ENCODE results near the gene ZBTB16. TPM values are rescaled to one million over a fixed set of nuclear protein-coding genes. Genes with fewer than 3 reads are reported as not detected.

ZBTB16 gene
- total RNA-seq, 3 donors from 2014 or later: 236 to 358 (median 271) TPM

- Histone ChIP-seq H3K4me3 (no peak overlapping the region), H3K4me1 (no peaks in the 10 kb centered on the region), H3K9me3 (no peaks in the 10 kb centered on the region), H3K27ac (no peak overlapping the region), H3K36me3 (no peaks in the 10 kb centered on the region), H3K27me3 (no peaks in the 10 kb centered on the region)
- intact Hi-C loops (cut with DNase I; ENCODE audit: low total_unique reads): loop anchor here (10.0 kb wide), 1 partner anchor 45 kb away; no protein-coding TSS in a partner anchor
- TF ChIP-seq, protein P1, sequence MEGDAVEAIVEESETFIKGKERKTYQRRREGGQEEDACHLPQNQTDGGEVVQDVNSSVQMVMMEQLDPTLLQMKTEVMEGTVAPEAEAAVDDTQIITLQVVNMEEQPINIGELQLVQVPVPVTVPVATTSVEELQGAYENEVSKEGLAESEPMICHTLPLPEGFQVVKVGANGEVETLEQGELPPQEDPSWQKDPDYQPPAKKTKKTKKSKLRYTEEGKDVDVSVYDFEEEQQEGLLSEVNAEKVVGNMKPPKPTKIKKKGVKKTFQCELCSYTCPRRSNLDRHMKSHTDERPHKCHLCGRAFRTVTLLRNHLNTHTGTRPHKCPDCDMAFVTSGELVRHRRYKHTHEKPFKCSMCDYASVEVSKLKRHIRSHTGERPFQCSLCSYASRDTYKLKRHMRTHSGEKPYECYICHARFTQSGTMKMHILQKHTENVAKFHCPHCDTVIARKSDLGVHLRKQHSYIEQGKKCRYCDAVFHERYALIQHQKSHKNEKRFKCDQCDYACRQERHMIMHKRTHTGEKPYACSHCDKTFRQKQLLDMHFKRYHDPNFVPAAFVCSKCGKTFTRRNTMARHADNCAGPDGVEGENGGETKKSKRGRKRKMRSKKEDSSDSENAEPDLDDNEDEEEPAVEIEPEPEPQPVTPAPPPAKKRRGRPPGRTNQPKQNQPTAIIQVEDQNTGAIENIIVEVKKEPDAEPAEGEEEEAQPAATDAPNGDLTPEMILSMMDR (IDR thresholded peaks at IDR 0.05): no peak
- TF ChIP-seq POLR2AphosphoS5 (IDR thresholded peaks at IDR 0.05): no peak
- no peak for TF ChIP-seq POLR2A (IDR thresholded peaks at IDR 0.05)
- no peak for DNase-seq (ENCODE audit: low spot score in 2 of 2)
Observed at GRCh38 chr11:114209343-114209742, 149.8 kb downstream of the ZBTB16 start.

DNA sequence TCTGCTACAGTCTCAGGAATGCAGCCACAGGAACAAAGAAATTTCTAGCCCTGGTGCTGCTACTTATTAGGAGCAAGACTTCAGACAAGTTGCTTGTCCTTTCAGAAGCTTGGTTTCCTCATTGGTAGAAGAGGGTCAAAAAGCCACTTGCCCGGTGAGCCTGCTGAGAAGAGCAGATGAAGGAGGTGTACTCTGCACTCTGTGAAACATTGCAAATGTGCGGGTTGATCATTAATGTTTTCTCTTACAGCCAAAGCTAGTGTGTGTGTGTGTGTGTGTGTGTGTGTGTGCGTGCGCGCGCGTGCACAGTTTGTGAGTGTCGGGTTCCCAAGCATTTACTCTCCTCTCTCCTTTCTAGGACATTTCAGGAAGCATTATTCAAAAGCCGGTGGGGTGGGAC is 150.4 kb downstream of the ZBTB16 start:
- no peaks in the 10 kb centered on the region for H3K9me3 ChIP-seq
- no peak overlapping the region for H3K27ac ChIP-seq
- H3K4me1 ChIP-seq: no peaks in the 10 kb centered on the region
- no peaks in the 10 kb centered on the region for H3K36me3 ChIP-seq
- no peak overlapping the region for H3K4me3 ChIP-seq
- TF ChIP-seq POLR2A (IDR thresholded peaks at IDR 0.05): no peak
- TF ChIP-seq, protein P1 (IDR thresholded peaks at IDR 0.05): no peak
- no peak for TF ChIP-seq POLR2AphosphoS5 (IDR thresholded peaks at IDR 0.05)
- H3K27me3 ChIP-seq: no peaks in the 10 kb centered on the region
- intact Hi-C loops (cut with DNase I; ENCODE audit: low total_unique reads): loop anchor here (10.0 kb wide), 1 partner anchor 45 kb away; no protein-coding TSS in a partner anchor
- DNase-seq (ENCODE audit: low spot score in 2 of 2): no peak

- intact Hi-C loops (cut with DNase I; ENCODE audit: low total_unique reads): no loop called here
Observed at GRCh38 chr11:114211444-114212121, 152.1 kb downstream of the ZBTB16 start.

GRCh38 chr11:114213622-114214021 is 154.1 kb downstream of the ZBTB16 start:
- Histone ChIP-seq H3K27ac (no peak overlapping the region), H3K4me3 (no peak overlapping the region), H3K4me1 (no peaks in the 10 kb centered on the region), H3K9me3 (no peaks in the 10 kb centered on the region), H3K36me3 (no peaks in the 10 kb centered on the region), H3K27me3 (no peaks in the 10 kb centered on the region)
- intact Hi-C loops (cut with DNase I; ENCODE audit: low total_unique reads): no loop called here
- DNase-seq (ENCODE audit: low spot score in 2 of 2): no peak
- no peak for TF ChIP-seq POLR2A (IDR thresholded peaks at IDR 0.05)

More at GRCh38 chr11:114211444-114212121, 152.1 kb downstream of the ZBTB16 start:
- TF ChIP-seq, protein P1 (IDR thresholded peaks at IDR 0.05): no peak
- TF ChIP-seq POLR2A (IDR thresholded peaks at IDR 0.05) (no peak), POLR2AphosphoS5 (IDR thresholded peaks at IDR 0.05) (no peak)
- DNase-seq (ENCODE audit: low spot score in 2 of 2): no peak
- Histone ChIP-seq H3K36me3 (no peaks in the 10 kb centered on the region), H3K4me3 (no peak overlapping the region), H3K9me3 (no peaks in the 10 kb centered on the region), H3K27me3 (no peaks in the 10 kb centered on the region), H3K27ac (no peak overlapping the region), H3K4me1 (no peaks in the 10 kb centered on the region)

GRCh38 chr11:114215428-114215827 is 155.9 kb downstream of the ZBTB16 start:
- Histone ChIP-seq H3K9me3 (no peaks in the 10 kb centered on the region), H3K4me1 (no peaks in the 10 kb centered on the region), H3K4me3 (no peak overlapping the region), H3K27ac (no peak overlapping the region), H3K27me3 (no peaks in the 10 kb centered on the region), H3K36me3 (no peaks in the 10 kb centered on the region)
- no peak for DNase-seq (ENCODE audit: low spot score in 2 of 2)
- intact Hi-C loops (cut with DNase I; ENCODE audit: low total_unique reads): no loop called here
- TF ChIP-seq, protein P1 (IDR thresholded peaks at IDR 0.05): no peak
- no peak for TF ChIP-seq POLR2A (IDR thresholded peaks at IDR 0.05)
- TF ChIP-seq POLR2AphosphoS5 (IDR thresholded peaks at IDR 0.05): no peak
